ENCODE data around the gene CDK9.
"Not testable (repeated sequence)": the region's sequence is repeated elsewhere in the genome, so short reads cannot be mapped to it uniquely, and the experiment has no call there.

Gene CDK9

GRCh38 chr9:127829205-127829906 lies 43.5 kb downstream of the CDK9 start:
- DNase-seq, result no peak

GRCh38 chr9:127832248-127832647 lies 46.4 kb downstream of the CDK9 start:
- no peak for DNase-seq

DNA sequence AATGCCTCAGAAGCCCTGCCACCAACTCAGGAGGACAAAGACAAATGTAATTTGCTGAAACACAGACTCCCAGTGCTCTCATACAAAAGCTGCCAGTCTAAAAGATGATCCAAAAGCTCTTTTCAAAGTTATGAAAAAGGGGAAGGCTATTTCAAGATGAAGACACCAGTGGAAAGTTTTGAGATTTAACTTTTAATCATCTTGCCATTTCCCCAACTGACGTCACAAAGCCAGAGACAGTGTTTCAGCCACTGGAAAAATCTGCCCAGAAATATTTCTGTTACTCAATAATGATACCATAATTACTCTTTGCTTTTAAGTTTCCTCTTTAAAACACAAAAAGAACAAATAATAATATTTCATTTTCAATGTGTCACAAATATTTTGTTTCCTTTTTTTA lies 47.7 kb downstream of the CDK9 start:
- DNase-seq, result no peak

DNA sequence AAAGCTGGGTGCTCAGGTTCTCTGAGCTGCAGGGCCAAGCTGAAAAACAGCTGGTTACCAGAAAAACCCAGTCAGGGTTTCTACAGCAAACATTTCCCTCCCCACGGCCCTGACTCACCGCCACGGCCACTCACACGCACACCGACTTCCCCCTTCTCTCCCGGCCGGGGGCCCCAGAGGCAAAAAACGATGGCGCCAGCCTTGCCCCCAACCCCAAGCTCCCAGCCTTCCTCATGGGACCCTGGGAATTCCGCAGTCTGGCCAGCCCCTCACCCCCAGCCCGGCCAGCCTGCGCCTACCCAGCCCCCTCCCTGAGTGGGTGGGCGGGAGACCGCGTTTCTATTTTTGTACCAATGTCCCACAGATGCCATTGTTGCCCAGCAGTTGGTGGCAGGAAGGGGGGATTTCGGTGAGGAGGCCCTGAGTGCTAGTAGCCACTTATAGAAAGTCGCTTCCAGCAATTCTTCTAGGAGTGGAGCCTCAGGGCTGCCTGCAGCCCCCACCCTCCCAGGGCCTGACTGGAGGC lies 50.2 kb downstream of the CDK9 start:
- DNase-seq, result no peak

DNA sequence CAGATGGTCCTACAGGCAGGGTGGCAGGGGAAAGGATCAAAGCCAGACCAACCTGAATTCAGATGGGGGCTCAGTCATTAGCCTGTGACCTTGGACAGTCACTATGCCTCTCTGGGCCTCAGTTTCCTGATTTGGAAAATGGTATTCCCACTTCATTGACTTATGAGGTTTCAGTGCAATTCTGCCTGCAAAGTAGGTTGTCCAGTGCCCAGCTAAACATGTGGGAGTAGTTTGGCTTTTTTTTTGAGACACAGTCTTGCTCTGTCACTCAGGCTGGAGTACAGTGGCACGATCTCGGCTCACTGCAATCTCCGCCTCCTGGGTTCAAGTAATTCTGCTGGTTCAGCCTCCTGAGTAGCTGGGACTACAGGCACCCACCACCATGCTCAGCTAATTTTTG lies 50.7 kb downstream of the CDK9 start:
- DNase-seq, result not testable (repeated sequence)

GRCh38 chr9:127837346-127837745 lies 51.5 kb downstream of the CDK9 start:
- no peak for DNase-seq

DNA sequence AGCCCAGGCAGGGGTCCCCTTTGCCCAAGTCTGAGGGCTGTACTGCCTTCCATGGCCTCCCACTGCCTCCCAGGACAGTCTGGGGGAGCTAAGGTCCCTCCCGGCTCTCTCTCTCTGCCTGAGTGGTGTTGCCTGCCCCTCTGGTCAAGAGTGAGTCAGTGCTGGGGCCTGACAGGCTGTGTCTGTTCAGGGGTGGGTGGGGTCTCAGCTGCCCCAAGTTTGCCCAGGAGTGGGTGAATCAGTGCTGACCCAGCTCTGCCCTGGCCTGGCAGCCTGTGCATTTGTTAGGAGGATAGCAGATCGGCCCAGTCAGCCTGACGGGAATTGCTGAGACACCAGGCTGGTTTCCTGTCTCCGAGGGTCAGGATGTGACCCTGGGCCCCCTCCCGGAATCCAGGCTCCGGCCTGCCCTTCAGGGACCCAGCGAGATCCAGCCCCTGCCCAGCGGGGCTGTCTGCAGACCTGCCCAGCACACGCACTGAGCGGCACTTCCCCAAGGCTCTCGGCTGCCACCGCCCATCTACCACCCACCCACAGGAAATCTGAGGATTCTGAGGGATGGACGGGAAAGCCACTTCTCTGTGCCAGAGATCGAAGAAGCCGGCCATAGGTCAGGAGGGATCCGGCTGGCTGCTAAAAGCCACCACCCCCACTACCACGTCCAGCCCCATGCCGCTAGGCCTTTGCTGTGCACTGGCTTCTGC lies 52.7 kb downstream of the CDK9 start:
- DNase-seq, result no peak
